ENCODE results near the gene BACH1.

Gene BACH1

GRCh38 chr21:29384683-29385359 is 86.1 kb downstream of the BACH1 start:
- DNase-seq, result no peak

GRCh38 chr21:29385934-29386520 is 87.3 kb downstream of the BACH1 start:
- no peak for DNase-seq

- DNase-seq, result no peak
Observed at GRCh38 chr21:29386803-29387202, 88.1 kb downstream of the BACH1 start.

GRCh38 chr21:29387598-29387997 is 88.9 kb downstream of the BACH1 start:
- no peak for DNase-seq

- no peak for DNase-seq
Observed at GRCh38 chr21:29389136-29389535, 90.4 kb downstream of the BACH1 start.

GRCh38 chr21:29390778-29391177 is 92.1 kb downstream of the BACH1 start:
- no peak for DNase-seq

GRCh38 chr21:29394051-29394450 is 95.3 kb downstream of the BACH1 start:
- DNase-seq, result no peak

Measured in activated CD4-positive, alpha-beta T cell treated with anti-CD3 and anti-CD28 coated beads for 48 hours (primary cell).